ENCODE measurements around the gene CAND2.

The CAND2 gene

GRCh38 chr3:12816521-12817342 is 20.3 kb downstream of the CAND2 start:
- H3K4me3 ChIP-seq (ENCODE audit: low read depth, low read length) = no peak overlapping the region
- no peak for DNase-seq (ENCODE audit: low read depth)
- in situ Hi-C loops (cut with HindIII; ENCODE audit: low sequenced_read_pairs) = no loop called here
- no peak for TF ChIP-seq CTCF (IDR thresholded peaks at IDR 0.05; ENCODE audit: low read depth, low read length, missing control alignments)

GRCh38 chr3:12817343-12817710 is 20.8 kb downstream of the CAND2 start:
- no peak for TF ChIP-seq CTCF (IDR thresholded peaks at IDR 0.05; ENCODE audit: low read depth, low read length, missing control alignments)
- in situ Hi-C loops (cut with HindIII; ENCODE audit: low sequenced_read_pairs) = no loop called here
- DNase-seq (ENCODE audit: low read depth) = no peak
- no peak overlapping the region for H3K4me3 ChIP-seq (ENCODE audit: low read depth, low read length)

DNA sequence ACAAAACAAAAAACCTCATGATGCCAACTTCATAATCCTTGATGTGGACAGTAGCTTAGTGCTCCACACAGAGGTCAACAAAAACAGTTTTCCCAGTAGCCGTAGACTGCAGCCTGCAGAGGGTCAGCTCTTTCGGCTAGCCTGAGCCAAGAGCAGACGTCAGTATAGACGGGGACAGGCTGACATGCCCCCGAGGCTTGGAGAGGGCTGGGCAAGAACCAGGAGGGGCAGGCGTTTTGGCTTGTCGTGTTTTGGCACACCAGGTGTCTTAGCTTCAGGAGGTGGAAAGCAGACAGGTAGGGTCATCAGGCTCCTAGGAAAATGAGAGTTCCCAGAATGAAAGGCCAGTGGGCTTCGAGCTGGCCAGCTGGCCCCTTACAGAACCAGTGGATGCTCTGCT is 21.8 kb downstream of the CAND2 start:
- H3K4me3 ChIP-seq (ENCODE audit: low read depth, low read length) = no peak overlapping the region
- no peak for TF ChIP-seq CTCF (IDR thresholded peaks at IDR 0.05; ENCODE audit: low read depth, low read length, missing control alignments)
- DNase-seq (ENCODE audit: low read depth) = no peak
- in situ Hi-C loops (cut with HindIII; ENCODE audit: low sequenced_read_pairs) = no loop called here

- no peak overlapping the region for H3K4me3 ChIP-seq (ENCODE audit: low read depth, low read length)
- in situ Hi-C loops (cut with HindIII; ENCODE audit: low sequenced_read_pairs) = no loop called here
- no peak for TF ChIP-seq CTCF (IDR thresholded peaks at IDR 0.05; ENCODE audit: low read depth, low read length, missing control alignments)
- no peak for DNase-seq (ENCODE audit: low read depth)
Observed at GRCh38 chr3:12818773-12819172, 22.3 kb downstream of the CAND2 start.

DNA sequence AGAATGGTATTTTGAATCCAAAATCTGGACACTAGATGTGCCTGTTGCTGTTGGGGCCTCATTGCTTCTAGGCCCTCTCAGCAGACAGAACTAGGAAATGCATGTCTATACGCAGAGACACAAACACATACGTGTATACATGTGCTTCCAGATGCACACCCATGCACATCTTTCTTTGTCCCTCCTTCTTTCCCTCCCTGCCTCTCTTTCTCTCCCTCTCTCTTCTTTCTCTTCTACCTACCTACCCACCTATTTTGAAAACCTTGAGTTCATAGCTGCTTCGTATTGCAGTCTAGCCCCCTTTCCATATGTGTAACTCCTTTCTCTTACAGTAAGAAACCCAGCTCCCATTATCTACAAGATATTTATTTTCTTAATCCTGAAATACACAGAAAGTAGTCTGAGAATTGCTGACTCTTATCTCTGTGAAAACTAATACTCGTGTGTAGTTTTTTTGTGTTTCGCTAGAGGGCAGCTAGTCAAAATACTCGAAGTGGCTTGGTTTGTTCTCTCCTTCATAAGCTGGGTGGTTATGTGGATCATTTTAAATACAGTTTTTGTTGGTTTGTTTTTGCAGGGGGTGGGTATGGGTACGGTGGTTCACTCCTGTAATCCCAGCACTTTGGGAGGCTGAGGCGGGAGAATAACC is 26.4 kb downstream of the CAND2 start:
- no peak for DNase-seq (ENCODE audit: low read depth)
- in situ Hi-C loops (cut with HindIII; ENCODE audit: low sequenced_read_pairs) = no loop called here
- no peak overlapping the region for H3K4me3 ChIP-seq (ENCODE audit: low read depth, low read length)
- peak; percentile 25 for TF ChIP-seq CTCF (IDR thresholded peaks at IDR 0.05; ENCODE audit: low read depth, low read length, missing control alignments)

DNA sequence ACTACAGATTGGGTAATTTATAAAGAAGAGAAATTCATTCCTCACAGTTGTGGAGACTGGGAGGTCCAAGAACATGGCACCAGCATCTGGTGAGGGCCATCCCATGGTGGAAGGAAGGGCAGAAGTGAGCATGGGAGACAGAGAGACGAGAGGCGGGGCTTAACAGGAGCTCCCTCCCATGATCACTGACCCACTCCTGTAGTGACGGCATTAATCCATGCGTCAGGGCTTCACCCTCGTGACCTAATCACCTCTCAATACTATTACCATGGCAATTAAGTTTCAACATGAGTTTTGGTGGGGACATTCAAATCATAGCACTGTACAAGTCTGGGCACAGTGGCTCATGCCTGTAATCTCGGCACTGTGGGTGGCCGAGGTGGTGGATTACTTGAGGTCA is 27.8 kb downstream of the CAND2 start:
- in situ Hi-C loops (cut with HindIII; ENCODE audit: low sequenced_read_pairs) = no loop called here
- no peak for DNase-seq (ENCODE audit: low read depth)
- H3K4me3 ChIP-seq (ENCODE audit: low read depth, low read length) = no peak overlapping the region
- no peak for TF ChIP-seq CTCF (IDR thresholded peaks at IDR 0.05; ENCODE audit: low read depth, low read length, missing control alignments)

Measured in astrocyte of the cerebellum (primary cell).